Suprapubic skin (tissue), 3 donors: ENCODE measurements around the gene ANKRD2.

Source experiments
- POLR2A ChIP-seq, 2 donors: fragments of 450-650 bp; IDR thresholded peaks; one replicate each; pipeline ENCODE4 v1.6.1; 2017; ENCODE audit warnings: antibody characterized with exemption in 2 of 2, mild to moderate bottlenecking in 2 of 2, moderate library complexity in 2 of 2
- TF ChIP-seq, protein P1 (sequence below), 2 donors: fragments of 200-600 bp in 1 of 2; fragments of 450-650 bp in 1 of 2; sonication (generic) in 1 of 2; IDR thresholded peaks; one replicate each; pipeline ENCODE4 v1.5.1; 2016 to 2019; ENCODE audit warnings: antibody characterized with exemption in 2 of 2, mild to moderate bottlenecking in 1 of 2, moderate library complexity in 1 of 2

DNA sequence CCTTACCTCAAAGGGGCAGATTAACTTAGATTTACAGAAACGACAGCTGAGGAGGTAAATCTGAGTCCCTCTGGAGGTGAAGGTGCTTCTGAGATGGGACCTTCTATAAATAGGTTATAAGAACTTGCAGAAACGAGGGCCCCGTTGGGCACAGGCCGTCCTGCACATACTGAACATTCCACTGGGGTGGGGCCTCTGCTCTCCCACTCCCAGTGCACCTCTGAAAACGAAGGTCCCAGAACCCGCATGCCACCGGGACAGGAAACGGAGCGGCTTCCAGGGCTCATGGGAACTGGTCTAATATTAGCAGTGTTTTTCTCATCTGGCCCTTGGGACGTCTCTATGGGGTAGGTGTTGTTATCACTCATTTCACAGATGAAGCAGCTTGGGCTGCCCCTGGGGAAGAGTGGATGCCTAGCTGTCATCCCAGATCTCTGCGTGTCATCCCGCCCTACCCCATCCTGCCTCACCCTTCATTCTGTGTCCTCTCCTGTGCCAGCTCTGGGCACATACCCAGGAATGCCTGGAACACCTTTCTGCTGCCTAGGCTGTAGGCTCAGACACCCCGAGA lies 36.5 kb downstream of the ANKRD2 start:
- TF ChIP-seq POLR2A (IDR thresholded peaks at IDR 0.05) = no peak
- TF ChIP-seq, protein P1, sequence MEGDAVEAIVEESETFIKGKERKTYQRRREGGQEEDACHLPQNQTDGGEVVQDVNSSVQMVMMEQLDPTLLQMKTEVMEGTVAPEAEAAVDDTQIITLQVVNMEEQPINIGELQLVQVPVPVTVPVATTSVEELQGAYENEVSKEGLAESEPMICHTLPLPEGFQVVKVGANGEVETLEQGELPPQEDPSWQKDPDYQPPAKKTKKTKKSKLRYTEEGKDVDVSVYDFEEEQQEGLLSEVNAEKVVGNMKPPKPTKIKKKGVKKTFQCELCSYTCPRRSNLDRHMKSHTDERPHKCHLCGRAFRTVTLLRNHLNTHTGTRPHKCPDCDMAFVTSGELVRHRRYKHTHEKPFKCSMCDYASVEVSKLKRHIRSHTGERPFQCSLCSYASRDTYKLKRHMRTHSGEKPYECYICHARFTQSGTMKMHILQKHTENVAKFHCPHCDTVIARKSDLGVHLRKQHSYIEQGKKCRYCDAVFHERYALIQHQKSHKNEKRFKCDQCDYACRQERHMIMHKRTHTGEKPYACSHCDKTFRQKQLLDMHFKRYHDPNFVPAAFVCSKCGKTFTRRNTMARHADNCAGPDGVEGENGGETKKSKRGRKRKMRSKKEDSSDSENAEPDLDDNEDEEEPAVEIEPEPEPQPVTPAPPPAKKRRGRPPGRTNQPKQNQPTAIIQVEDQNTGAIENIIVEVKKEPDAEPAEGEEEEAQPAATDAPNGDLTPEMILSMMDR (IDR thresholded peaks at IDR 0.05) = no peak
